Lower leg skin (tissue), 3 donors: ENCODE data around the gene RGMB.

Source experiments
- POLR2A ChIP-seq, 2 donors: fragments of 450-650 bp; IDR thresholded peaks; one replicate each; pipeline ENCODE4 v1.6.1; 2016 to 2017; ENCODE audit warnings: antibody characterized with exemption in 2 of 2, mild to moderate bottlenecking in 1 of 2, moderate library complexity in 1 of 2
- TF ChIP-seq, protein P1 (sequence below), 3 donors: fragments of 450-650 bp; IDR thresholded peaks; one replicate each; pipeline ENCODE4 v1.5.1; 2016; ENCODE audit warnings: antibody characterized with exemption in 3 of 3, mild to moderate bottlenecking in 3 of 3, moderate library complexity in 2 of 3

GRCh38 chr5:98816582-98817222, 43.2 kb downstream of the RGMB start:
- TF ChIP-seq, protein P1, sequence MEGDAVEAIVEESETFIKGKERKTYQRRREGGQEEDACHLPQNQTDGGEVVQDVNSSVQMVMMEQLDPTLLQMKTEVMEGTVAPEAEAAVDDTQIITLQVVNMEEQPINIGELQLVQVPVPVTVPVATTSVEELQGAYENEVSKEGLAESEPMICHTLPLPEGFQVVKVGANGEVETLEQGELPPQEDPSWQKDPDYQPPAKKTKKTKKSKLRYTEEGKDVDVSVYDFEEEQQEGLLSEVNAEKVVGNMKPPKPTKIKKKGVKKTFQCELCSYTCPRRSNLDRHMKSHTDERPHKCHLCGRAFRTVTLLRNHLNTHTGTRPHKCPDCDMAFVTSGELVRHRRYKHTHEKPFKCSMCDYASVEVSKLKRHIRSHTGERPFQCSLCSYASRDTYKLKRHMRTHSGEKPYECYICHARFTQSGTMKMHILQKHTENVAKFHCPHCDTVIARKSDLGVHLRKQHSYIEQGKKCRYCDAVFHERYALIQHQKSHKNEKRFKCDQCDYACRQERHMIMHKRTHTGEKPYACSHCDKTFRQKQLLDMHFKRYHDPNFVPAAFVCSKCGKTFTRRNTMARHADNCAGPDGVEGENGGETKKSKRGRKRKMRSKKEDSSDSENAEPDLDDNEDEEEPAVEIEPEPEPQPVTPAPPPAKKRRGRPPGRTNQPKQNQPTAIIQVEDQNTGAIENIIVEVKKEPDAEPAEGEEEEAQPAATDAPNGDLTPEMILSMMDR (IDR thresholded peaks at IDR 0.05) = no peak
- no peak for TF ChIP-seq POLR2A (IDR thresholded peaks at IDR 0.05)
